Measurements from ENCODE around the gene HACD2. TPM values are rescaled to one million over a fixed set of nuclear protein-coding genes. Genes with fewer than 3 reads are reported as not detected.
A peak's percentile ranks its signal among the peaks of the same experiment; 100 is the strongest.
"Not testable (repeated sequence)": the region's sequence is repeated elsewhere in the genome, so short reads cannot be mapped to it uniquely, and the experiment has no call there.

HACD2 gene
- total RNA-seq, 1 experiment from 2014 or later, result 17.1 TPM

- no peaks in the 10 kb centered on the region; the same call in 1 of the 2 replicates for H3K36me3 ChIP-seq
- H3K4me3 ChIP-seq, result no peak overlapping the region
- no peaks in the 10 kb centered on the region for H3K9me3 ChIP-seq
- DNase-seq, result peak; percentile 72
- no peaks in the 10 kb centered on the region for H3K27me3 ChIP-seq
Observed at GRCh38 chr3:123618768-123619484, 34.1 kb upstream of the HACD2 start.

DNA sequence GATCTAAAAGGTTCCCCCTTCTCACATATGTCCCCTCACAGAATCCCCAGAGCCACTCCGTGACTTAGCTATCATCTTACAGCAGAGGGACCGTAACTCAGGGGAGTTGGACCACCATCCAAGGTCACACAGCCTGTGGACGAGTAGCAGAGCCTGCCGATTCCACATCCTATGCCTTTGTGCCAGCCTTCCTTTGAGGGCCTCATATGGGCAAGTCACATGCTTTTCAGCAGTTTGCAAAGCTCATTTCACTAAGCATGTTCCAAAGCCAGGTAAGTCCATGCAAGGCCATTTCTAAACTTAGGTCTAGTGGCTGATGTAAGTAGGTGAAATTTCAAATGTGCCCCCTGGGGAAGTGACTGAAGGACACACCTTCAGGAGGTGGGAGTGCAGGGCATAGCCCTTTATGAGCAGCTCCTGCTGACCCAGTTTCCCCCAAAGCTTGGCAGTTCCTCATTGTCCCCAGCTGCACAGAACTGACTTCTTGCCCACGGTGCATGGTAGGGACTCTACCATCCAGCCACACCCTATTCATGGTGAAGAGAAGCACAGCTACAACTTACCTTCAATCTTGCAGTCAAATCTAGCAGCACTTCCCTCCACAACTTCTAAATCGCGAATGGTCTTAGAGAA lies 33.3 kb upstream of the HACD2 start:
- Histone ChIP-seq H3K9me3 (no peaks in the 10 kb centered on the region), H3K27me3 (no peaks in the 10 kb centered on the region), H3K4me3 (no peak overlapping the region), H3K36me3 (no peaks in the 10 kb centered on the region; the same call in 1 of the 2 replicates)
- no peak for DNase-seq

DNA sequence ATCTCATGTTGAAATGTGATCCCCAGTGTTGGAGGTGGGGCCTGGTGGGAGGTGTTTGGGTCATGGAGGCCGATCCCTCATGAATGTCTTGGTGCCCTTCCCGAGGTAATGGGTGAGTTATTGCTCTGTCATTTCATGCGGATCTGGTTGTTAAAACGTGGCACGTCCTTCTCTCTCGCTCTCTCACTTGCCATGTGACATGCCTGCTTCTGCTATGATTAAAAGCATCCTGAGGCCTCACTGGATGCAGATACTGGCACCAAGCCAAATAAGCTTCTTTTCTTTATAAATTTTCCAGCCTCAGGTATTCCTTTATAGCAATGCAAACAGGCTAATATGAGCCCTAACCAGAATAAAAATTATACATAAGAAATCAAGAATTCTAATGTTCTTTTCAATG lies 31.7 kb upstream of the HACD2 start:
- no peak for DNase-seq
- Histone ChIP-seq H3K9me3 (no peaks in the 10 kb centered on the region), H3K27me3 (no peaks in the 10 kb centered on the region), H3K36me3 (peaks cover 5% of the 10 kb centered on the region; the same call in 1 of the 2 replicates), H3K4me3 (no peak overlapping the region)

DNA sequence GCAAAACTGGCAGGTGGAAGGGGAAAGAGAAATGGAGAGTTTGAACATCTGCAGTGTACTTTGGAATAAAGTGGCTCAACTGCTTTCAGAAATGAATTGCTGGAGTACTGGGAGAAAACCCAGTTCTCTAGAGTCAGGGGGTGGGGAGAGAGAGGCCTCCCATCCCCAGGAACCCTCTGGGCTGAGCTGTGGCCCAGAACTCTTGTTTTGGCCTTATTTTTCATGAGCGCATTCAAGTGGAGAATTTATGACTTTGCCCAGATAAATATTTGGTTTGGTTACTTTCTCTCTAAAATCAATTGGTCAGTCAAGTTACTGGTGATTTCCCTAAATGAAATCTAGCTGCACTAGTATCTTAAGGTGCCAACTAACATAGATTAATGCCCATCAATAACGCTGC lies 28.7 kb upstream of the HACD2 start:
- Histone ChIP-seq H3K36me3 (peaks cover 8% of the 10 kb centered on the region; the same call in 1 of the 2 replicates), H3K4me3 (no peak overlapping the region), H3K27me3 (no peaks in the 10 kb centered on the region), H3K9me3 (no peaks in the 10 kb centered on the region)
- no peak for DNase-seq

DNA sequence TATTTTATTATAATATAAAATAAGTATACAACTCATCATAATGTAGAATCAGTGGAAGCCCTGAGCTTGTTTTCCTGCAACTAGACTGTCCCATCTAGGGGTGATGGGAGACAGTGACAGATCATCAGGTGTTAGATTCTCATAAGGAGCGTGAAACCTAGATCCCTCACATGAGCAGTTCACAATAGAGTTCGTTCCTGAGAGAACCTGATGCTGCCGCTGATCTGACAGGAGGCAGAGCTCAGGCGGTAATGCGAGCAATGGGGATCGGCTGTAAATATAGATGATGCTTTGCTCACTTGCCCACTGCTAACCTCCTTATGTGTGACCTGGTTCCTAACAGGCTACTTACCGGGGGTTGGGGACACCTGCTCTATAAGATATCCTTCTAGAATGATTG lies 26.8 kb upstream of the HACD2 start:
- not testable (repeated sequence) for H3K4me3 ChIP-seq, H3K36me3 ChIP-seq, DNase-seq, H3K27me3 ChIP-seq, H3K9me3 ChIP-seq

- Histone ChIP-seq H3K4me3 (no peak overlapping the region), H3K9me3 (no peaks in the 10 kb centered on the region), H3K27me3 (no peaks in the 10 kb centered on the region), H3K36me3 (0 out of 2 replicates have a peak, but pooled peaks cover 8% of the 10 kb centered on the region)
- no peak for DNase-seq
Observed at GRCh38 chr3:123611082-123611481, 26.2 kb upstream of the HACD2 start.

DNA sequence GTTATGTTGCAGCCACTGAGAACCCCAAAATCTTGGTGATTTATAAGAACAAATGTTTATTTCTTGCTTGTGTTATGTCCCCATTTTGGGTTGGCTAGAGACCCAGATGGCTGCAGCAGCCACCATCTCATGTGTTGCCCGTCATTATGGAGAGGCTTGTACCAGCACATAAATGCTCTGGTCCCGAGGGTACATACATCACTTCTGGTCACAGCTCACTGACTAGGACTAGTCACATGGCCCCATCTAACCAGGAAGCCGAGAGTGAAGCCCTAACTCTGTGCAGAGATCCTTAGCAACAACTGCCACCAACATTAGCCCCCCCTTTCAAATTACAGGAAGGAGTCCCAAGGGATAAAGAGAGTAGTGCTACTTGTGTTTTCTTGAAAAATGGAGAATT lies 25.5 kb upstream of the HACD2 start:
- no peaks in the 10 kb centered on the region for H3K27me3 ChIP-seq
- H3K36me3 ChIP-seq, result peaks cover 11% of the 10 kb centered on the region; the same call in 1 of the 2 replicates
- H3K4me3 ChIP-seq, result no peak overlapping the region
- DNase-seq, result no peak
- no peaks in the 10 kb centered on the region for H3K9me3 ChIP-seq

DNA sequence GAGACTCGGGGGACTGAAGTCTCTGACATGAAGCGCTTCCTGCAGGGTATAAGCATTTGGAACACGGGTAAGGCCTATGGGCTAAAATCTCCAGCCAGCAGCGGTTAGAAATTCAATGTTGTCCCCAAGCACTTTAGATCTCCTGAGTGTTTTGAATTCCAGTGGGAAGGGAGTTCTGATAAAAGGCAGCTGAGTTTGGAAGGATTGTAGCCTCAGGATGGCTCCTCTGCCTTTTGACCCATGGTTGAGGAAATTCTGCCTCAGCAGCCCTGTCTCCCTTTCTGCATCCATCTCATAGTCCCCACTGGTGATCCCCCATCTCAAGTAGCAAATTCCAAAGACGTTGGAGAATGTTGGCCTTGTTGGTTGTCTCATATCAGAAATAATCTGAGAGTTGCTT lies 24.2 kb upstream of the HACD2 start:
- H3K9me3 ChIP-seq, result no peaks in the 10 kb centered on the region
- peaks cover 11% of the 10 kb centered on the region; the same call in 1 of the 2 replicates for H3K36me3 ChIP-seq
- H3K4me3 ChIP-seq, result no peak overlapping the region
- DNase-seq, result no peak
- no peaks in the 10 kb centered on the region for H3K27me3 ChIP-seq

DNA sequence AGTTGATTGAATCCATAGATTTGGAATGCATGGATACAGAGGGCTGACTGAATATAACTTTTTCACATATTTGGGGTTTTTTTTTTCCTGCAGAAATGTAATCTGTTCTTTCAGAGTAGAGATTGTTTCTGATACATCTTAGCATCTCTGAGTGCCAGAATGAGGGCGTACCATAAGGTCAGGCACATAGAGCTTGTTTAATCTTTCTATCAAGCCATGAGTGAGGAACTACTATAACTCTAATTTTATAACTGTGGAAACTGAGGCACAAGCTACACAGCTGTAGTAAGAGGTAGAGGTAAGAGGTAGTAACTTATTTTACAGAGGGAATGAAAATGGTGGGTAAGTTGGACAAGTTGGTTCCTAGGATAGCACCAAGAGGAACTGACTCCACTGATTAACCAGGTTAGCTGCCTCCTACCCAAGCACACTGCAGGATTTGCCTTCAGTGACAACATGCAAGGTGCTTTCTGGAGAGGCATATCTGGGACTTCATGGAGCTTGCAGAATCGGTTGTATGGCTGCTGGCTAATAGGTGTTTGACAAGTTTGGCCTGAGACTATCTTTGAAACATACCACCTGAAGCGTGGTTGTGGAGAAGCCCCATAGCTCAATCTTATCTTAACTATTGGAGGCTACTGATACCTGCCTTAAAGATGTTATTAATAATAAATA lies 23.5 kb upstream of the HACD2 start:
- no peak overlapping the region for H3K4me3 ChIP-seq
- H3K27me3 ChIP-seq, result no peaks in the 10 kb centered on the region
- peaks cover 11% of the 10 kb centered on the region; the same call in 1 of the 2 replicates for H3K36me3 ChIP-seq
- no peak for DNase-seq
- no peaks in the 10 kb centered on the region for H3K9me3 ChIP-seq

DNA sequence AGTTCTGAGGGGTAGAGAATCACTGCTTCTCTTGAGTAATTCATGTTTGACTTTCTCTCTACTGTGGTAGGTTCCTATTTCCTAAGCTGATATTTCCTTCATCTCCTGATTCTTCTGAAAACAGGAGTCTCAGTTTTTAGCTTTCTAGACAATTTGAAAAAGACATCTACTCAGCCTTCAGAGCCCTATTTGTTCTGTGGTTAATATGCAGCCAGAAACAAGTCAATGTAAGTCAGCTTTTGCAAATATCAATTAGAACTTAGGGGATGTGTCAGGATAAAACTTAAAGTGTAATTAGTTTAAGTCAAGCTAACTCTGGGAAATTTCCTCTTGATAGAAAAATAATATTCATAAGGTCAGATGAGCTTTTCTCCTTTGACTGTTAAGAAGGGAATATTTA lies 21.7 kb upstream of the HACD2 start:
- Histone ChIP-seq H3K36me3 (peaks cover 6% of the 10 kb centered on the region; the same call in 1 of the 2 replicates), H3K9me3 (no peaks in the 10 kb centered on the region), H3K4me3 (no peak overlapping the region), H3K27me3 (no peaks in the 10 kb centered on the region)
- no peak for DNase-seq

GRCh38 chr3:123605789-123606234 lies 21.0 kb upstream of the HACD2 start:
- no peaks in the 10 kb centered on the region for H3K27me3 ChIP-seq
- H3K36me3 ChIP-seq, result peaks cover 3% of the 10 kb centered on the region; the same call in 1 of the 2 replicates
- no peak overlapping the region for H3K4me3 ChIP-seq
- H3K9me3 ChIP-seq, result no peaks in the 10 kb centered on the region
- no peak for DNase-seq

DNA sequence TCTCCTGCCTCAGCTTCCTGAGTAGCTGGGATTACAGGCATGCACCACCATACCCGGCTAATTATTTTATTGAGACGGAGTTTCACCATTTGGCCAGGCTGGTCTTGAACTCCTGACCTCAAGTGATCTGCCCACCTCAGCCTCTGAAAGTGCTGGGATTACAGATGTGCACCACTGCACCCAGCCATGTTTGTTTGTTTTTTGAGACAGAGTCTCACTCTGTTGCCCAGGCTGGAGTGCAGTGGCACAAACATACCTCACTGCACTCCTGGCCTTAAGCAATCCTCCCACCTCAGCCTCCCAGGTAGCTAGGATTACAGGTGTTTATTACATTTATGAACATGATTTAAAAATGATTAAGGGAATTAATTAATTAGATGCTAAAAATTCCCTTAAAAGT lies 18.3 kb upstream of the HACD2 start:
- H3K27me3 ChIP-seq, H3K9me3 ChIP-seq, H3K36me3 ChIP-seq, DNase-seq, H3K4me3 ChIP-seq: not testable (repeated sequence)

- H3K27me3 ChIP-seq, result no peaks in the 10 kb centered on the region
- peak; percentile 78 for DNase-seq
- no peaks in the 10 kb centered on the region for H3K9me3 ChIP-seq
- H3K36me3 ChIP-seq, result peaks cover 3% of the 10 kb centered on the region; the same call in 1 of the 2 replicates
- H3K4me3 ChIP-seq, result no peak overlapping the region
Observed at GRCh38 chr3:123602325-123602724, 17.5 kb upstream of the HACD2 start.

- not testable (repeated sequence) for H3K9me3 ChIP-seq, H3K36me3 ChIP-seq, H3K27me3 ChIP-seq, H3K4me3 ChIP-seq
- peak; percentile 77 for DNase-seq
Observed at GRCh38 chr3:123600863-123601262, 16.0 kb upstream of the HACD2 start.

DNA sequence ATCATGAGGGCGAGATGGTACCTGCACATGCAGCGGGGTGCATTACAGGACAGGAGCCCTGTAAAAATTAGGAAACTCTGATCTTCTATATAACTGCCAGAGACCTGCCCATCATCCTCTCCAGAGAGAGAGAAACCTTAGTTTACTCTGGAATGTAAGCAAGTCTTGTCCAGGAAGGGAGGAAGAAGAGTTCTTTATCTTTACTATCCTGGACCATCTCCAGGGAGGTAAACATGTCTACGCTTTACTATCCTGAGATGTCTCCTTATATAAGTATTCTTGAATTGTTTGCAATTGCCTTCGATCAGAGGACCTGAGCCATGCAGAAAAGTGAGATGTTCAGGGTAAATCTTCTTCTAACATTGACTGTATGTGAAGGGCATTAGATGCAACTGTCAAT lies 12.7 kb upstream of the HACD2 start:
- Histone ChIP-seq H3K9me3 (no peaks in the 10 kb centered on the region), H3K36me3 (no peaks in the 10 kb centered on the region), H3K4me3 (no peak overlapping the region), H3K27me3 (no peaks in the 10 kb centered on the region)
- DNase-seq, result no peak

- no peaks in the 10 kb centered on the region for H3K27me3 ChIP-seq
- no peak overlapping the region for H3K4me3 ChIP-seq
- peaks cover 4% of the 10 kb centered on the region; the same call in 1 of the 2 replicates for H3K9me3 ChIP-seq
- H3K36me3 ChIP-seq, result no peaks in the 10 kb centered on the region
- no peak for DNase-seq
Observed at GRCh38 chr3:123595396-123596180, 10.7 kb upstream of the HACD2 start.

- DNase-seq, result no peak
- H3K9me3 ChIP-seq, result peaks cover 15% of the 10 kb centered on the region
Observed at GRCh38 chr3:123593381-123593780, 8.5 kb upstream of the HACD2 start.

More at GRCh38 chr3:123593381-123593780, 8.5 kb upstream of the HACD2 start:
- Histone ChIP-seq H3K36me3 (peaks cover 6% of the 10 kb centered on the region; the same call in 1 of the 2 replicates), H3K4me3 (no peak overlapping the region), H3K27me3 (no peaks in the 10 kb centered on the region)

Measured in MG63 (cell line).